Neutrophil (primary cell): Measurements from ENCODE around the gene C3orf22.

Experiments used
- H3K27ac ChIP-seq: fragments of 200-600 bp; sonication (generic); 2 replicates; pipeline ENCODE4 v1.5.1; 2016; ENCODE audit warnings: mild to moderate bottlenecking, moderate library complexity
- H3K27me3 ChIP-seq: fragments of 200-600 bp; sonication (generic); 2 replicates; pipeline ENCODE4 v1.6.0; 2016; ENCODE audit warnings: mild to moderate bottlenecking
- H3K36me3 ChIP-seq: fragments of 200-600 bp; sonication (generic); 2 replicates; pipeline ENCODE4 v1.5.1; 2017
- H3K4me1 ChIP-seq, 2 experiments: fragments of 200-600 bp in 1 of 2; sonication (generic) in 1 of 2; 1 replicate in 1 of 2; 2 replicates in 1 of 2; pipeline versions ENCODE4 v1.5.1 to v1.6.1; 2013 to 2016; ENCODE audit warnings: low read depth in 1 of 2, low read length in 1 of 2, mild to moderate bottlenecking in 1 of 2, moderate library complexity in 1 of 2; ENCODE audit not compliant: control insufficient read depth in 1 of 2, insufficient read depth in 1 of 2
- H3K4me3 ChIP-seq, 2 experiments: fragments of 200-600 bp in 1 of 2; sonication (generic) in 1 of 2; 1 replicate in 1 of 2; 2 replicates in 1 of 2; pipeline ENCODE4 v1.5.1; 2013 to 2016; ENCODE audit warnings: low read depth in 1 of 2, low read length in 1 of 2, mild to moderate bottlenecking in 1 of 2, moderate library complexity in 1 of 2
- H3K9me3 ChIP-seq: fragments of 200-600 bp; sonication (generic); 2 replicates; pipeline ENCODE4 v1.5.1; 2016
- CTCF ChIP-seq: fragments of 200-600 bp; sonication (generic); IDR thresholded peaks from 2 replicates; pipeline ENCODE4 v1.5.1; 2016; ENCODE audit warnings: antibody characterized with exemption

C3orf22 gene

GRCh38 chr3:126514161-126514560 lies 44.6 kb downstream of the C3orf22 start:
- H3K27ac ChIP-seq = no peak overlapping the region
- no peaks in the 10 kb centered on the region for H3K9me3 ChIP-seq
- H3K36me3 ChIP-seq = no peaks in the 10 kb centered on the region
- H3K4me1 ChIP-seq = no peaks in the 10 kb centered on the region
- TF ChIP-seq CTCF = no peak
- H3K27me3 ChIP-seq = peaks cover 9% of the 10 kb centered on the region
- no peak overlapping the region for H3K4me3 ChIP-seq

- TF ChIP-seq CTCF = no peak
- Histone ChIP-seq H3K27me3 (peaks cover 2% of the 10 kb centered on the region), H3K9me3 (no peaks in the 10 kb centered on the region), H3K27ac (no peak overlapping the region), H3K36me3 (no peaks in the 10 kb centered on the region), H3K4me3 (no peak overlapping the region), H3K4me1 (no peaks in the 10 kb centered on the region)
These were observed 45.6 kb downstream of the C3orf22 start for GRCh38 chr3:126512916-126513650.

GRCh38 chr3:126512026-126512425 lies 46.7 kb downstream of the C3orf22 start:
- H3K27ac ChIP-seq = no peak overlapping the region
- no peaks in the 10 kb centered on the region for H3K27me3 ChIP-seq
- H3K4me3 ChIP-seq = no peak overlapping the region
- H3K9me3 ChIP-seq = no peaks in the 10 kb centered on the region
- TF ChIP-seq CTCF = no peak
- H3K4me1 ChIP-seq = no peaks in the 10 kb centered on the region
- H3K36me3 ChIP-seq = no peaks in the 10 kb centered on the region

GRCh38 chr3:126511291-126511690 lies 47.4 kb downstream of the C3orf22 start:
- no peak for TF ChIP-seq CTCF
- no peak overlapping the region for H3K4me3 ChIP-seq
- H3K27me3 ChIP-seq = no peaks in the 10 kb centered on the region

GRCh38 chr3:126510308-126510910 lies 48.3 kb downstream of the C3orf22 start:
- Histone ChIP-seq H3K4me3 (no peak overlapping the region), H3K27me3 (no peaks in the 10 kb centered on the region), H3K9me3 (no peaks in the 10 kb centered on the region), H3K36me3 (no peaks in the 10 kb centered on the region), H3K27ac (no peak overlapping the region), H3K4me1 (no peaks in the 10 kb centered on the region)
- TF ChIP-seq CTCF = no peak

More at GRCh38 chr3:126511291-126511690, 47.4 kb downstream of the C3orf22 start:
- Histone ChIP-seq H3K9me3 (no peaks in the 10 kb centered on the region), H3K4me1 (no peaks in the 10 kb centered on the region), H3K36me3 (no peaks in the 10 kb centered on the region), H3K27ac (no peak overlapping the region)
